RPMI7951 (cell line): Measurements from ENCODE around the gene SLC17A5. TPM values are rescaled to one million over a fixed set of nuclear protein-coding genes. Genes with fewer than 3 reads are reported as not detected.
"Not testable (repeated sequence)": the region's sequence is repeated elsewhere in the genome, so short reads cannot be mapped to it uniquely, and the experiment has no call there.

ENCODE experiments used
- DNase-seq: peaks from one replicate; pipeline ENCODE4 v3.0.0-alpha.2; 2012; ENCODE audit warnings: low read depth
- total RNA-seq: library from RNA; depleted of rRNA; stranded (reverse); fragments of >200 nt; shearing (Covaris generic); gene quantifications from 2 replicates; pipeline ENCODE4 v1.2.3, GENCODE V29; 2014

The SLC17A5 gene
- total RNA-seq, 1 experiment from 2014 or later, result 13.9 TPM

DNA sequence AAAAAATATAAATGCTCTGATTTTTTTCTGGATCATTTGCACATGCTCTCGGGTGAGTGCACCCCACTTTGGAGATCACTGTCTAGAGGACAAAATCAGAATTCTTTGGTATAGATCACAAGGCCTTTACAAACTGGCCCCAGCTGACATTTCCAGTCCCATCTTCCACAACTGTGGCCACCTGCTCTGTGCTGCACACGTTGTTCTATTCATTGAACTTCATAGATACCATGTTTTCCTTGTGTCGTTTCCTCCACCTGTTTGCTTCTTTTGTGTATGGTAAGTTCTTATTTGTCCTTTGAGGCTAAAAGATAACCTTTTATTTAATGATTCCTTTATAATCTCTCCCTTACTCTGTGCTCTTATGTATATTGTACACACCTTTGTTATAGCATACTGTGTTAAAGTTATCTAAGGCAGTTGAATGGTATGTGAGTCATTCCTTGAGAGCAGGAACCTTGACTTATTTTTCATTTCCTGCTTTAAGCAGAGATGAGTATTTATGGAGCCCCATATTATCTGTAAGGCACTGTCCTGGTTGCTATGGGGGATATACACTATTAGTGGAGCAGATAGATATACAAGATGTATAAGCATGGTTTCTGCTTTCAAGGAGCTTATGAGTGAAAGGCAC is 12.0 kb upstream of the SLC17A5 start:
- DNase-seq, result no peak

GRCh38 chr6:73664701-73665100 is 10.9 kb upstream of the SLC17A5 start:
- no peak for DNase-seq

DNA sequence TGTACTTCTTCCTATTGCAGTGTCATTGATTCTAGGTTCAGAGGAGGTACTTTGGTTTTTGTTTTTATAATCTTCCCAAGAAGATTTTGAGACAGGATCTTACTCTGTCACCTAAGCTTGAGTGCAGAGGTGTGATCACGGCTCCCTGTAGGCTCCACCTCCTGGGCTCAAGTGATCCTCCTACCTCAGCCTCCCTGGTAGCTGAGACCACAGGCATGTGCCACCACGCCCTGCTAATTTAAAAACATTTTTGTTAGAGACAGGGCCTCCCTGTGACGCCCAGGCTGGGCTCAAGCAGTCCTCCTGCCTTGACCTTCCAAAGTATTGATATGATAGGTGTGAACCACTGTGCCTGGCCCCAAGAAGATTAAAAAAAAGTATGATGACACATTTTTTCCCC is 3.4 kb upstream of the SLC17A5 start:
- no peak for DNase-seq

DNA sequence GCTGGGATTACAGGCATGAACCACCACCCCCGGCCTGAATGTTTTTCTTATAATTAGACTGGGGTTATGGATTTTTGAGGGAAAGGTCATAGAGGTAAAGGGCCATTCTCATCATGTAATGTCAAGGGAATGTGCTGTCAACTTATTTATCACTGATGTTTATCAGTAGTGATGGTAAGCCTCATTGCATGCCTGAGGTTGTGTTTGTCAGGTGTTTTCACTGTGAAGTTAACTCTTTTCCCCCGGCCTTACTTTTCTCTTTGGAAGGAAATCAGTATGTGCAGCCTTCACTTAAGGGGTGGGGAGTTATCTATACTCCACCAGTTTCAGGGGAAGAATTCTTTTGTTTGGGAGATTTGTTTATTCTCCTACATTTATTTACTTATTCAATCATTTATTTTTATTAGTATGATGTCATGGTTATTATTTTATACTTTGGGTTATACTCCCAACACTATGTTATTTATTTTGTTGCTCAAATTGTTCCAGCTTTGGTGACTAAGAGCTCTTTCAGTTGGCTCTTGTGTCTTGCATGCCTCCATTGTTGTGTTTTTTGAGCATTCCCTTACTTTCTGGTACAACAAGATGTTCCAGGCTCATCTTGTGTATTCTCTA is 2.8 kb upstream of the SLC17A5 start:
- DNase-seq, result no peak

- no peak for DNase-seq
Observed at GRCh38 chr6:73655341-73655917, 1.6 kb upstream of the SLC17A5 start.

GRCh38 chr6:73652637-73653570 is 888 bp downstream of the SLC17A5 start:
- DNase-seq, result peak; percentile 68

DNA sequence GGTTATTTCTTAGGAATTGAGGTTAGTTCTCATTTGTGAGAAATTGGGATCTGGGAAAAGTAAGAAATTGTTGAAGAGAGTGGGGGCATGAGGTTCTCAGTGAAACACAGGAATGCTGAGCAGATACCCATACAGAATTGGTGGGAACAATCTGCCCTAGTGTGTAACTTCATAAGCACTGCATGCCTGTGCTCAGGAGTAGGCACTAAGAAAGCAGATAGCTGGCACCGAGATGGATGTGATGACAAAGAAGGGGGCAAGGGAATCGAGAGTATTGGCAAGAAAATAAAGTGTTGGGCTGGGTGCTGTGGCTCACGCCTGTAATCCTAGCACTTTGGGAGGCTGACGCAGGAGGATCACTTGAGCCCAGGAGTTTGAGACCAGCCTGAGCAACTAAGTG is 4.0 kb downstream of the SLC17A5 start:
- DNase-seq, result no peak

- no peak for DNase-seq
Observed at GRCh38 chr6:73648166-73648565, 5.6 kb downstream of the SLC17A5 start.

- DNase-seq, result no peak
Observed at GRCh38 chr6:73644941-73645591, 8.7 kb downstream of the SLC17A5 start.

- no peak for DNase-seq
Observed at GRCh38 chr6:73644030-73644429, 9.8 kb downstream of the SLC17A5 start.

- DNase-seq, result no peak
Observed at GRCh38 chr6:73642530-73642929, 11.3 kb downstream of the SLC17A5 start.

- DNase-seq, result no peak
Observed at GRCh38 chr6:73640179-73640750, 13.5 kb downstream of the SLC17A5 start.

GRCh38 chr6:73639040-73639439 is 14.8 kb downstream of the SLC17A5 start:
- DNase-seq, result no peak

GRCh38 chr6:73637404-73637803 is 16.4 kb downstream of the SLC17A5 start:
- DNase-seq, result no peak

GRCh38 chr6:73636048-73636447 is 17.7 kb downstream of the SLC17A5 start:
- DNase-seq, result no peak

DNA sequence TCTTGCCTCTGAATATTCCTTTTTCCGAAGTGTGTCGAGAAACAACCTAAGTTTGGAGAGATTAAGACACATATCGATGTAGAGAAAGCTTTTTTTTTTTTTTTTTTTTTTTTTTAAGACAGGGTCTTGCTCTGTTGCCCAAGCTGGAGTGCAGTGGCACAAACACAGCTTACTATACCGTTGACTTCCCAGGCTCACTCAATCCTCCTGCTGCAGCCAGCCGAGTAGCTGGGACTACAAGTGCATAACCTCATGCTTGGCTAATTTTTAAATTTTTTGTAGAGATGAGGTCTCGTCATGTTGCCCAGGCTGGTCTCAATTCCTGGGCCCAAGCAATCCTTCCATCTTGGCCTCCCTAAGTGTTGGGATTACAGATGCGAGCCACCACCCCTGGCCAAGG is 21.4 kb downstream of the SLC17A5 start:
- no peak for DNase-seq

- no peak for DNase-seq
Observed at GRCh38 chr6:73631849-73632248, 21.9 kb downstream of the SLC17A5 start.

GRCh38 chr6:73630401-73630800 is 23.4 kb downstream of the SLC17A5 start:
- DNase-seq, result no peak

GRCh38 chr6:73624896-73625295 is 28.9 kb downstream of the SLC17A5 start:
- DNase-seq, result no peak

DNA sequence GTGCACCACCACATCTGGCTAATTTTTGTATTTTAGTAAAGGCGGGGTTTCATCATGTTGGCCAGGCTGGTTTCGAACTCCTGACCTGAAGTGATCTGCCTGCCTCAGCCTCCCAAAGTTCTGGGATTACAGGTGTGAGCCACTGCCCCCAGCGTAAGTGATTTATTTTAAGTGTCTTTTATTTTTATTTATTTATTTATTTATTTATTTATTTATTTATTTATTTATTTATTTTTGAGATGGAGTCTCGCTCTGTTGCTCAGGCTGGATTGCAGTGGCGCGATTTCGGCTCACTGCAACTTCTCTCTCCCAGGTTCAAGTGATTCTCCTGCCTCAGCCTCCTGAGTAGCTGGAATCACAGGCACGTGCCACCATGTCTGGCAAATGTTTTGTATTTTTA is 30.3 kb downstream of the SLC17A5 start:
- not testable (repeated sequence) for DNase-seq

DNA sequence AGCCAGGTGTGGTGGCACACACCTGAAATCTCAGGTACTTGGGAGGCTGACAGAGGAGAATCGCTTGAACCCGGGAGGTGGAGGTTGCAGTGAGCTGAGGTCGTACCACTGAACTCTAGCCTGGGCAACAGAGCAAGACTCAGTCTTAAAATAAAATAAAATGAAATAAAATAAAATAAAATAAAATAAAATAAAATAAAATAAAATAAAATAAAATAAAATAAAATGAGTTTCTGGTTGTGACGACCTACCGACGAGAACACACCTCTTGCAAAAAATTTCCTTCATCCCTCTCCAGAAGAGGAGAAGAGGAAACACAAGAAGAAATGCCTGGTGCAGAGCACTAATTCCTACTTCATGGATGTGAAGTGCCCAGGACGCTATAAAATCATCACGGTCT is 35.7 kb downstream of the SLC17A5 start:
- DNase-seq, result not testable (repeated sequence)
